PC-9 (cell line): ENCODE results near the gene VAC14.

Source experiments
- CTCF ChIP-seq: fragments of 200-600 bp; sonication (generic); conservative IDR thresholded peaks from 2 replicates; pipeline ENCODE4 v1.6.1; 2017; ENCODE audit warnings: mixed run types, antibody characterized with exemption, mild to moderate bottlenecking, moderate library complexity
- EZH2 ChIP-seq: fragments of 200-600 bp; sonication (generic); IDR thresholded peaks from 2 replicates; pipeline ENCODE4 v1.8.0; 2017; ENCODE audit warnings: antibody characterized with exemption, low read depth

- TF ChIP-seq CTCF (no peak), EZH2 (no peak)
Measured at GRCh38 chr16:70688246-70688742, 112.7 kb downstream of the VAC14 start.
